Activated T-helper 2 cell treated with anti-CD3 and anti-CD28 coated beads, Interferon-gamma antibody, Interleukin-2, Interleukin-4, amounts not matched to agents 10 μg/mL and 5 μg/mL and 100 μg/mL, durations not matched to agents 14 hours and 24 hours and 36 hours (primary cell): ENCODE data around the gene CDON. TPM values are rescaled to one million over a fixed set of nuclear protein-coding genes. Genes with fewer than 3 reads are reported as not detected.
A peak's percentile ranks its signal among the peaks of the same experiment; 100 is the strongest.

Experiments used
- DNase-seq: peaks from one replicate; pipeline ENCODE4 v3.0.0; 2021; ENCODE audit warnings: low spot score
- H3K27ac Mint-ChIP-seq: one replicate; pipeline ENCODE4 v1.8.0; 2021; ENCODE audit warnings: mixed read lengths
- H3K27me3 Mint-ChIP-seq: one replicate; pipeline ENCODE4 v1.8.0; 2021; ENCODE audit warnings: low read depth, mixed read lengths
- H3K36me3 Mint-ChIP-seq: one replicate; pipeline ENCODE4 v1.8.0; 2021; ENCODE audit warnings: low read depth, mixed read lengths
- H3K4me1 Mint-ChIP-seq: one replicate; pipeline ENCODE4 v1.8.0; 2021; ENCODE audit warnings: low read depth, mixed read lengths
- H3K4me3 Mint-ChIP-seq: one replicate; pipeline ENCODE4 v1.8.0; 2021; ENCODE audit warnings: low read depth, mild to moderate bottlenecking, moderate library complexity, mixed read lengths
- H3K9me3 Mint-ChIP-seq: one replicate; pipeline ENCODE4 v1.8.0; 2021; ENCODE audit warnings: mixed read lengths
- intact Hi-C: fragments of 100-400 bp; cut with micrococcal nuclease; formaldehyde crosslinking; loops from one replicate; pipeline ENCODE4 v1.15.1; 2023
- total RNA-seq: library from RNA; stranded (reverse); gene quantifications from 2 replicates; pipeline ENCODE4 v1.2.3, GENCODE V29; 2022

Gene CDON
- 3.2 and 3.5 TPM in 2 replicates for total RNA-seq

DNA sequence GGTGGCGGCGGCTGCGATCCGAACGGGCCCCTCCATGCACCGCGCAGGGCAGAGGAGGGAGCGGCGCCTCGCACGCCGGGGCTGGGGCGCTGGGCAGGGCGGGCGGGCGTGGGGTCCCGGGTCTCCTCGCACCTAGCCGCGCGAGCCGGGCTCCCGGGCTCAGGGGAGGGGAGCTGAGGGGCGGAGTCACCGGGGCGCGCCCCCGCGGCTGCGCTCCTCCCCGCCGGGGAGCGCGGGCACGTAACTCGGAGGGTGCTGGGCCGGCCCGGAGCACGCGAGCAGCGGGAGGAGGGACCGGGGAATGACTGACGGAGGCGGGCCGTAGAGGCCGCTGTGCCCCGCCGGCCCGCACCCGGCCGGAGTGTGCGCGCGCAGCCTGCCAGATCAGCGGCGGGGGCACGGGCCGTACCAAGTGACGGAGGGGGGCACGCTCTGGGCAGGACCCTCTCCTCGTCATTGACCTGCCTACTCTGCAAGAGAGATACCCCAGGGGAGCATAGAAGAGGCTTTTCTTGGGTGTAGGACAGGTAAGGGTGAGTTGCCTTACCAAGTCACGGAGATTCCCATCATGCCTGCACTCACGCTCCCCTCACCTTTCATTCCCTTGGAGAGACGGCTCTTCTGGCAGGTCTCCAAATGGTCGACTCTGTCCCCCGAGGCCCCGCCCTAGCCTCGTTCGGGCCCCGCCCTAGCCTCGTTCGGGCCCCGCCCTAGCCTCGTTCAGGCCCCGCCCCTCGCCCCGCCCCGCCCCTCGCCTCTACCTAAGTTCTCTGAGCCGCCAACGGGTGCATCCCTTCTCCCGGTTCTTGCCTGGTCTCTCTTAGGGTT lies at the start of gene CDON:
Gene CDON, minus strand, starts transcription at position 188 of the 828 bp plus-strand sequence. CDS start 39,390 bp downstream, outside the sequence.
- intact Hi-C loops = loop anchor here (1.0 to 5.0 kb wide), 5 partner anchors 49 to 206 kb away; partner anchors contain the start of genes FAM118B, FOXRED1, PUS3 and RPUSD4
- H3K36me3 Mint-ChIP-seq = no peaks in the 10 kb centered on the region

GRCh38 chr11:126111458-126112116 lies 48.9 kb upstream of the CDON start:
- Mint-ChIP-seq H3K4me1 (peaks cover 6% of the 10 kb centered on the region), H3K27ac (no peak overlapping the region), H3K27me3 (no peaks in the 10 kb centered on the region), H3K9me3 (no peaks in the 10 kb centered on the region), H3K36me3 (no peaks in the 10 kb centered on the region), H3K4me3 (no peak overlapping the region)
- no peak for DNase-seq
- intact Hi-C loops = loop anchor here (5.0 kb wide), 1 partner anchor 49 kb away; the partner anchor contains the start of gene CDON

More for the DNA sequence above, at the start of gene CDON:
- H3K9me3 Mint-ChIP-seq = no peaks in the 10 kb centered on the region
- peaks cover 13% of the 10 kb centered on the region for H3K4me1 Mint-ChIP-seq
- DNase-seq = peak; percentile 90
- H3K4me3 Mint-ChIP-seq = peak within 1 kb of the TSS; percentile 81
- peak within 1 kb of the TSS; percentile 97 for H3K27ac Mint-ChIP-seq
- peaks cover 46% of the 10 kb centered on the region for H3K27me3 Mint-ChIP-seq

DNA sequence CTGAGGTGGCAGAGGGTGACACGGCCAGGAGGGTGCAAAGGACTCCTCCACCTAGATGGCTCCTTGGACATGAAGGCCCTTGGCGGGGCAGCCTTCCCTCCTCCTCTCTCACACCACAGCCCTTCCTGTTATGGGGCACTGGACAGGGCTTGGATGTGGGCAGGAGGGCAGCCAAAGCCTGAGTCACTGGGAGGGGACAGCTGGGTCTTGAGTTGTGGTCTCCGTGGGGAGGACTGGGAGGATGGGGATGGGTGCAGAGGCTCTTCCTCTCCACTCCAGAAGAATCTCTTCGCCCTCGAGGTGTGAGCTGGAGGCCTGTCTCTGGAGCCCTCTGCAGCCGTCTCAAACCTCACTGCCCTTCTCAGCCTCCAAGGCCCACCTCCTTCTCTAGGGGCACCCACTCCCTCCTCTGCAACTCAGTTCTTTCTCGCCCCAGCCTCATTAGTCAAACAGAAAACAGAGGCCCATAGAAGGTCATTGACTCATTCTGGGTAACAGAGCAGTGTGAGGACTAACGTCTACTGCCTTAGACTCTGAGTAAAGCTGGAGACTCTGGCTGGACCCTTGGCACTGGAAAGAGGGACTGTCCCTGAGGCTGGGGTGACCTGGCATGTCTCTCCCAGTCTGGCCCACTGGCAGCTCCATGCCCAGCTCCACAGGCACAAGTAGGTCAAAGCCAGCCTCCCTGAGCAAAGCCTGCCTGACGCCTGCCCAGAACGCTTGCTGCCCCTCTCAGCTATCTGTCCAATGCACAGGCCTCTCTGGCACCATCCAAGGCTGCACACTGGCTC lies 47.5 kb upstream of the CDON start:
- H3K4me3 Mint-ChIP-seq = no peak overlapping the region
- no peak for DNase-seq
- H3K27ac Mint-ChIP-seq = no peak overlapping the region

GRCh38 chr11:126106594-126107328 lies 44.1 kb upstream of the CDON start:
- H3K9me3 Mint-ChIP-seq = no peaks in the 10 kb centered on the region
- H3K4me1 Mint-ChIP-seq = peaks cover 6% of the 10 kb centered on the region
- H3K27ac Mint-ChIP-seq = no peak overlapping the region
- no peak for DNase-seq
- peaks cover 4% of the 10 kb centered on the region for H3K27me3 Mint-ChIP-seq
- no peak overlapping the region for H3K4me3 Mint-ChIP-seq
- intact Hi-C loops = no loop called here
- no peaks in the 10 kb centered on the region for H3K36me3 Mint-ChIP-seq

More for the DNA sequence above, 47.5 kb upstream of the CDON start:
- H3K9me3 Mint-ChIP-seq = no peaks in the 10 kb centered on the region
- peaks cover 4% of the 10 kb centered on the region for H3K27me3 Mint-ChIP-seq
- H3K4me1 Mint-ChIP-seq = peaks cover 6% of the 10 kb centered on the region
- intact Hi-C loops = loop anchor here (5.0 kb wide), 1 partner anchor 48 kb away; the partner anchor contains the start of gene CDON
- H3K36me3 Mint-ChIP-seq = no peaks in the 10 kb centered on the region

DNA sequence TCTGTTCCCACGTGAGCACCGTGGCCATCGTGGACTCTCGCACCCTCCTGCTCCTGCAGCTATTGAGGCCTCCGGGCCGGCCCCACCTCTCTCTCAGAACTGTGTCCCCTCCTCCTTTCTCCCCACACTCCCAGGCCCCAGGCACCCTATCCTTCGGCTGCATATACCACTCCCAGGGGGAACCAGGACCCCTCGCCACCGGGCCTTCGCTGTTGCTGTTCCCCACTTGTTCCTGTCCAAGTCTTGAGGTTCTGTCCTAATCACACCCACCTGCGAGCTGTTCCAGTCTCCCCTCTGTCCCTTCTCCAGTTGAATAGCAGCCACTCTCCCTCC lies 43.0 kb upstream of the CDON start:
- no peak for DNase-seq
- Mint-ChIP-seq H3K9me3 (no peaks in the 10 kb centered on the region), H3K4me1 (peaks cover 6% of the 10 kb centered on the region), H3K4me3 (no peak overlapping the region), H3K36me3 (no peaks in the 10 kb centered on the region), H3K27me3 (peaks cover 4% of the 10 kb centered on the region), H3K27ac (no peak overlapping the region)
- intact Hi-C loops = no loop called here

DNA sequence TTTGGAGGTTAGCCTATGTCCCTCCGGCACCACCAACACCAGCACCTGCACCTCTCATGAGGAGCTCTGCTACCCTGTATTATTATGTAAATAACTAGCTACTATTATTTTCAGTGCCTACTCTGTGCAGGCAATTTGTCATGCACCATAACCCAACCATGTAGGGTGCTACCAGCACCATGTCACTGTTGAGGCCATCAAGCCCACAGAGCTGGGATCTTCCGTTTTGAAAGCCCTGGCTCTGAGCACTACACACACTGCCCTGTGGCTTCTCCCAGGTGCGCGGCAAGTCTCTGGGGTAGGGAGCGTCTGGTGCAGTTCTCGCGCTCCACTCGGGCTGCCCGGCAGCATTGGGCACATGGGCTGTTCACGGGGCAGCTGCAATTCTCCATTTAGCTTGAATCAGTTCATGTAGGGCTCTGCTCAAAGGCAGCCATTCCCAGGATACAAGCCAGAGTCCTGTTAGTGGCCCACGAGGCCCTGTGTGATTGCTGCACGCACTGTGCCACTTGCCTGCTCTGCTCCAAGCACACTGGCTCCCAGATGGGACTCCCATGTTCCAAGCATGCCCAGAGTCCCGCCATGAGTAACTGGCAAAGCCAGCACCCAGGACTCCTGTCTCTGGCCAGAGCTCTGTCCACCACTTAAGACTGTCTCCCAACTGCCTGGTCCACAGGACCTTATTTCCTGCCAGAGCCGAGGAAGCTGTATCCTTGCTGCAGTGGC lies 42.5 kb upstream of the CDON start:
- intact Hi-C loops = no loop called here
- no peaks in the 10 kb centered on the region for H3K36me3 Mint-ChIP-seq
- H3K4me1 Mint-ChIP-seq = peaks cover 2% of the 10 kb centered on the region
- H3K9me3 Mint-ChIP-seq = no peaks in the 10 kb centered on the region
- no peak overlapping the region for H3K27ac Mint-ChIP-seq
- peaks cover 4% of the 10 kb centered on the region for H3K27me3 Mint-ChIP-seq
- no peak overlapping the region for H3K4me3 Mint-ChIP-seq
- no peak for DNase-seq

DNA sequence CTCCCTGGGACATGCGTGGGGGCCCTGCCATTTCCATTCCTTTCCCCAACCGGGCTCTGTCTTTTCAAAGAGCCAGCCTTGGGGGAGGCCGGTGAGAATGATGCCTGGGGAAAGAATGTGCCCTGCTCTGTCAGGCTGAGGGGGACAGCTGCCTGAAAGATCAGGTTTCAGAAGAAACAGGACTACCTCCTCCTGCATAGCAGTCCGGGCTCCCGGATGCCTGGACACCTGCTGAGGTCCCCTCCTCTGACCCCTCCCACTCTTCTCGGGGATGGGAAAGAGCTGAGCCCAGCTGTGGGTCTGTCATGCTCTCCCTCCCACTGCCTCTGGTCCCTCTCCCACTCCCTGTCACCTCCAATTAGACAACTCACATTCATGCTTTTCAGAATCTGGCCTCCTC lies 41.8 kb upstream of the CDON start:
- DNase-seq = no peak
- H3K36me3 Mint-ChIP-seq = no peaks in the 10 kb centered on the region
- H3K9me3 Mint-ChIP-seq = no peaks in the 10 kb centered on the region
- no peak overlapping the region for H3K4me3 Mint-ChIP-seq
- no peaks in the 10 kb centered on the region for H3K4me1 Mint-ChIP-seq
- peaks cover 4% of the 10 kb centered on the region for H3K27me3 Mint-ChIP-seq
- H3K27ac Mint-ChIP-seq = no peak overlapping the region
- intact Hi-C loops = no loop called here

GRCh38 chr11:126103150-126103549 lies 40.5 kb upstream of the CDON start:
- intact Hi-C loops = no loop called here
- Mint-ChIP-seq H3K4me3 (no peak overlapping the region), H3K9me3 (no peaks in the 10 kb centered on the region), H3K27me3 (peaks cover 4% of the 10 kb centered on the region), H3K27ac (no peak overlapping the region), H3K4me1 (no peaks in the 10 kb centered on the region), H3K36me3 (no peaks in the 10 kb centered on the region)
- no peak for DNase-seq

GRCh38 chr11:126102436-126102981 lies 39.8 kb upstream of the CDON start:
- intact Hi-C loops = no loop called here
- no peaks in the 10 kb centered on the region for H3K9me3 Mint-ChIP-seq
- H3K27me3 Mint-ChIP-seq = peaks cover 4% of the 10 kb centered on the region
- H3K27ac Mint-ChIP-seq = no peak overlapping the region
- DNase-seq = no peak
- no peak overlapping the region for H3K4me3 Mint-ChIP-seq
- no peaks in the 10 kb centered on the region for H3K4me1 Mint-ChIP-seq
- no peaks in the 10 kb centered on the region for H3K36me3 Mint-ChIP-seq

GRCh38 chr11:126101930-126102283 lies 39.2 kb upstream of the CDON start:
- DNase-seq = no peak
- no peaks in the 10 kb centered on the region for H3K9me3 Mint-ChIP-seq
- H3K4me3 Mint-ChIP-seq = no peak overlapping the region
- no peaks in the 10 kb centered on the region for H3K36me3 Mint-ChIP-seq
- intact Hi-C loops = no loop called here
- peaks cover 4% of the 10 kb centered on the region for H3K27me3 Mint-ChIP-seq
- no peaks in the 10 kb centered on the region for H3K4me1 Mint-ChIP-seq
- no peak overlapping the region for H3K27ac Mint-ChIP-seq

GRCh38 chr11:126101251-126101929 lies 38.7 kb upstream of the CDON start:
- no peak for DNase-seq

More at GRCh38 chr11:126101251-126101929, 38.7 kb upstream of the CDON start:
- Mint-ChIP-seq H3K4me3 (no peak overlapping the region), H3K27me3 (peaks cover 4% of the 10 kb centered on the region), H3K27ac (no peak overlapping the region), H3K9me3 (no peaks in the 10 kb centered on the region), H3K36me3 (no peaks in the 10 kb centered on the region), H3K4me1 (no peaks in the 10 kb centered on the region)
- intact Hi-C loops = no loop called here
